GM21529 (cell line): ENCODE data around the gene GFOD1.
"Not testable (repeated sequence)": the region's sequence is repeated elsewhere in the genome, so short reads cannot be mapped to it uniquely, and the experiment has no call there.

Experiments
- ATAC-seq: cut with Tn5 transposase; IDR thresholded peaks from one replicate; pipeline ENCODE4 v1.9.1; 2021; ENCODE audit not compliant: unreplicated experiment

GFOD1 gene

DNA sequence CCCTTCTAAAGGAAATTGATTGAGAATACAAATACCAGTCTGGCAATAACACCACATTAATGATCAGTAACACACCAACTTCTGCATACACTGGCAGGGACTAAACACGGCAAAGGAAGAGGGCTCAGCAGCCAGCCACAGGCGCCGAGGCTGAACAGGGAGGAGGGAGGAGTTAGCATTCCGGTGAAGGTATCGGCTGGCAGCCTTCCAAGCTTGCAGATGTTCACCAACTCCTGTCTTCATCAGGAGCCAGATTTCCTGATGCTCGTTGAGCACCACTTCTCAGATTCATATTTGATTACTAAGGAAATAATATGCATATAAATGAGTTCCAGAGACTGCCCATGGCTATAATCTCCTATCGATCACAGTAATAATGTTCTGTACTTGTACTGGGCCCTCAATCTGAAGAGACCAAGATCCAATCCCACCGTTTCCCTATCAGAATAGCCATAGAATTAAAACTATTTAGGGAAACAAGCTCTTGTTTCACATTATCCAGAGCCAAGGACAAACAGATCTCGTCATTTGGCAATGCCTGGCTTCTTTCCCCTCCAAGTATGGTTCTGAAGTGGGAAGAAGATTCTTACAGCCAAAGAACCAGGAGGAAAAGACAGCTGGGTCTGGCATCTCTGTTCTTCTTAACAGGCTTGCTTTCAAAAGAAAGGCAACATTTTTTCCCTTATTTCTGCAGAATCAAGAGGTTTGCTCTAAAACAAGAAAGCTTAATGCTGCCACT, 42.2 kb downstream of the GFOD1 start:
- no peak for ATAC-seq

DNA sequence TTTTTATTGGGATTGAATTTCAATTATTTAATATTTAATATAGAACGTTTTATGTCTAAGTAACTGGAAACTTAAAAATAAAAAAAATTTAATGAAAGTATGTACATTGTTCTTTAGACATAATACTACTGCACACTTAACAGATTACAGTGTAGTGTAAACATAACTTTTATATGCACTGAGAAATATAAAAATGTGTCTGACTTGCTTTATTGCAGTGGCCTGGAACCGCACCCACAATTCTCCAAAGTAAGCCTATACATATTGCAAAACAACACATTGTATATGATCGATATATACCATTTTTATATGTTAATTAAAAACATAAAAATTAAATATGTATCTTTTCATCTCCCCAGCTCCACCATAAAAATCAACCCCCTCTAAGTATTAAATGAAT, 42.8 kb downstream of the GFOD1 start:
- ATAC-seq = no peak

DNA sequence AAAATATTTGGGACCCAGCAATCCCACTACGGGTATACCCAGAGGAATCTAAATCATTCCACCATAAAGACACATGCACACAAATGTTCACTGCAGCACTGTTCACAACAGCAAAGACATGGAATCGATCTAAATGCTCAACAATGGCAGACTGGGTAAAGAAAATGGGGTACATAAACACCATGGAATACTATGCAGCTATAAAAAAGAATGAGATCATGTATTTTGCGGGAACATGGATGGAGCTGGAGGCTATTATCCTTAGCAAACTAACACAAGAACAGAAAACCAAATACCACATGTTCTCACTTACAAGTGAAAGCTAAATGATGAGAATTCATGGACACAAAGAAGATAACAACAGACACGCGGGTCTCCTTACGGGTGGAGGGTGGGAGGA, 43.4 kb downstream of the GFOD1 start:
- ATAC-seq = not testable (repeated sequence)

DNA sequence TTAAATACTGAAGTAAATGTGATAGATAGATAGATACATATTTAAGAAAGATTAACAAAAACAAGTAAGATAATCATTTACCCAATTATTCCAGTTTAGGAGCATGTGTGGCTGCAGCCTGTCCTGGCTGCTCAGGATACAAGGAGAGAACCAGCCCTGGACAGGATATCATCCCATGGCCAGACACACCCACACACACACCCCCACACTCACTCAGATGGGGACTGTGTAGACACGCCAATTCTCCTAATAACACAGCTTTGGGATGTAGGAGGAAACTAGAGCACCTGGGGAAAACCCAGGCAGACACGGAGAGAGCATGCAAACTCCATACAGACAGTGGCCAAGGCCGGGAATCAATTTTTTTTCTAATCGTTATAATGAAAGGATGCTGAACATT, 45.6 kb downstream of the GFOD1 start:
- no peak for ATAC-seq

DNA sequence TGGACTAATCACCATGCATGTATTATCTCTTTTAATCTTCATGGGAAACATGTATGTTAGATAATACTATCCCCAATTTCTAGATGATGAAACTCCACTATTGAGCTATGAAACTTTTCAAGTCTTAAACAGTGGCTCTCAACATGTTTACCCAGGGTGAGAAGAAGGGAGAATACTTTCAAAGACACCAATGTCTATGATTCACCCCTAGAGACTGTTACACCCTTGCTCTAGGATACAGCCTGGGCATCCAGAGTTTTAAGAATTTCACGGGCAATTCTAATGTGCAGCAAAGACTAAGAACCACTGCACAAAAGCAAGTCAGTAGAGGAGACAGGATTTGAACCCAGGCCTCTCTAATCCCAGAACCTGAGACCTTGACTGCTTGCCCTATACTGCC, 47.8 kb downstream of the GFOD1 start:
- ATAC-seq = no peak

DNA sequence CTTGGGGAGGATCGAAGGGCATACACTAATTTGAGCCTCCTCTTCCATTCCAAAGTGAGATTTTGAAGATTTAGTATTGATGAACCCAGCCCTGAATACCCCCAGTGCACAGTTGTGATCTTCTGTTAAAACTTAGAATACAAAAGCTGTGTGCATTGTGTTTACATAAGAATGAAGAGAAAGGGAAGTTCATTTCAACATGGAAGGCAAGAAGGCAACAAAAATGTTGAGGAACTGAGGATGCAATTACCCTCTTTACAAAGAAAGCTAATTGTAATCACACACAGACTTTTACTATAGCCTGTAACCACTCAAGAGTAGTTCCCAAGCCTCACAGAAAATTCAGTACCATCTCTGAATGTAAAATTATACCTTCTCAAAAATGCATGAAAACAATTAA, 49.3 kb downstream of the GFOD1 start:
- ATAC-seq = no peak

DNA sequence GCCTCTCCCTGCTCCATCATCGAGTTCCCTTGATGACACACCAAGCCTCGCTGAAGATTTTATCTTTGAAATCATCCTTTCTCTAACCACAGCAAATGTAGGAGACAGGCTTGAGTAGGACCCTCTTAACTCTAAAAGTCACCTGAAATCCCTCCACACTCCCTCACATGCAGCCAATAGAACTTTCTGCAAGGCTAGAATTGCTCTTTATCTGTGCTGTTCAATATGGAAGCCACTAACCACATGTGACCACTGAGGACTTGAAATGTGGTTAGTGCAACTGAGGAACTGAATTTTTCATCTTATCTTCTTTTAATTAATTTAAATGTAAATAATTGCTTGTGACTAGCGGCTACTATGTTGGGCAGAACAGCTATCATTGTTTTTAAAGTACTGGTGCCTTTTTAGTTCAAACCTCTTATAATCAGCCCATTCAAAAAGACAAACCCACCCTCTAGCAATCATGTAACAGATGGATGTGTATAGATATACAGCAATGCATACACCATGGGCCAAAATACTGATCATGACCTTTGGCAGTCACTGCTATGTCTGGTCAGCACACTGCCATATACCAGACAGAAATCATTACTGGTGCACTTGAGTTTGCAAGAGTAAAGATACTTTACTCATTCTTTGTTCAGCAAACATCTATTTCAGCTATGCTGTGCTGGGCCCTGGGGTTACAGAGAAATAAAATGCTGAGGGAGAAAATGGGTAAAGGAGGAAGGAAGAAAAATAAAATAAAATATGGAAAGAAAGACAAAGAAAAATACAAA, 50.0 kb downstream of the GFOD1 start:
- no peak for ATAC-seq

DNA sequence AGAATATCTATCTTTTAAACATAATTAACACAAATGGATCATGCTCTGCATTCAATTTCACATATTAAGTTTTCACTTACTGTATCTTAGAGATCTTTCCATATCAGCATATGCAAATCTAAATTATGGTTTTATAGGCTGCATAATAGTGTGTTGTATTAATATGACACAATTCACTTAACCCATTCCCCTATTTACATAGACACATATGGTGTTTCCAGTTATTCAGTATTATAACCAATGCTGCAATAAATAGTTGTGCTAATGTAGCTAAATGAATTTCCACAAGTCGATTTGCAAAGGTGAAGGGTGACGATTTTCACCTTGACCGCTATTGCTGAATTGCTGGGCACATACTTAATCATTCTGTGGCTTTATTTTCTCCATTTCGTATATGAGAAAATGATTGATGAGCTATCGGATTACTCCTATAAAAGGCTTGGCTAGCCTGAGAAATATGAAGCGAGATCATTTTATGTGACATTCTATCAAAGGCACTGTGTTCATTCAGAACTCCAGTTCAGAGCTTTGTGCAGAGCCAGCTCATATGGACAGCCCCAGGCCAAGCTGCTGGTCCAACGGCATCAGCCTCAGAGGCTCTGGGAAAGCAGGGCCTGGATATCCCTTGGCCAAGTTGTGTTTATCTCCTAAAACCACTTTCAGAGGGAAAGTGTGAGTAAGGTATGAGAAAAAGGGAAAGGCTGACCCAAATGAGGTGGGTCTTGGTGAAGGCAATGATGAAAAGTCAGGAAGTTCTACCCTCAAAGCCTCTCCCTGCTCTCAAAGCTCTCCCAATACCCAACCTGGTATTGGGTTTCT, 50.8 kb downstream of the GFOD1 start:
- no peak for ATAC-seq

DNA sequence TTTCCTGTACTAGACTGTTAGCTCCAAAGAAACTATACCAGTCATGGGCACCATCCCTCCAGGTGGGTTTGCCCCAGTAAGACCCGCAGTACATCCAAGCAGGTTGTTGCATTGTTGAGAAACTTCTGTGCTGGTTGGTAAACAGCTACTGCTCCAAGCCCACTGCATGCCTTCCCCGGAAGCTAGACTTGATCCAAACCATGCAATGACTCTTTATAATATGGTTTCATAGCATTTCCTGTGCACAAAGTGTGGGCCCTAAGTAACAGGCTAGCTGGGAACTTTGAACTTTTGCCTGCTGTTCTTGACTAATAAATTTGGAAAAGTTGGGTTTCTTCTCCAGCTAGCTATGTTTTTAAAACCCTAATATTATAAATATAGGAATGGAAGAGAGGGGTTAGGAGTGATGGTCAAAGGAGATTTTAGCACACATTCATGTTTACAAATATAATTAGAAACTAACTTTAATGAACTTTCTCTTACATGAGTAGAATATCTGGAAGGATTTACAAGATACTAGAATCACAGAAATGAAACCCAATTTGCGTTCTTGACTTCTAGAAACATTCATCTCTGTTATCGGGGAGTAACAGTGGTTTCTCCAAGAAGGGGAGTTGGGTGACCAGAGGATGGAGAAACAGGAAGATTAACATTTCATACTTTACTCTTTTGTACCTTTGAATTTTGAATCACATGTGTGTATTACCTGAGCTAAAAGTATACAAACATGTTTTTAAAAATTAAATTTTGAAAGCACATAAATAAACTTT, 51.7 kb downstream of the GFOD1 start:
- ATAC-seq = no peak

DNA sequence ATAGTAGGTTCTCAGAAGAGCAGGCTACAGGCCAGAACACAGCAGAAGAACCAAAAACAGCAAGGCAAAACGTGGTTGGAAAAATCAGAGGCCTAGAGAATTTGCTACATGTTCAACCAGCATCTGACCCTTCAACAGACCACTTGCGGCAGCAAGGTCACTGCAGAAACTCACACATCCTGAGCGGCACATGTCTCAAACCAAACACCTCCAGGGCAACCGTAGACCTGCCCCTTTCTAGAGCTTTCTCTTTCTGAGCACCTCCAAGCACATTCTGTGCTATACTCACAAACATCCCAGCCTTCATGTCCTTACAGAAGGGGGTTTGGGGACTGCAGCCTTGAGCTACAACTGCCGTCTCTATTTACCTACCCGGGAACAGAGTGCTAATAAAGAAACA, 52.6 kb downstream of the GFOD1 start:
- no peak for ATAC-seq

DNA sequence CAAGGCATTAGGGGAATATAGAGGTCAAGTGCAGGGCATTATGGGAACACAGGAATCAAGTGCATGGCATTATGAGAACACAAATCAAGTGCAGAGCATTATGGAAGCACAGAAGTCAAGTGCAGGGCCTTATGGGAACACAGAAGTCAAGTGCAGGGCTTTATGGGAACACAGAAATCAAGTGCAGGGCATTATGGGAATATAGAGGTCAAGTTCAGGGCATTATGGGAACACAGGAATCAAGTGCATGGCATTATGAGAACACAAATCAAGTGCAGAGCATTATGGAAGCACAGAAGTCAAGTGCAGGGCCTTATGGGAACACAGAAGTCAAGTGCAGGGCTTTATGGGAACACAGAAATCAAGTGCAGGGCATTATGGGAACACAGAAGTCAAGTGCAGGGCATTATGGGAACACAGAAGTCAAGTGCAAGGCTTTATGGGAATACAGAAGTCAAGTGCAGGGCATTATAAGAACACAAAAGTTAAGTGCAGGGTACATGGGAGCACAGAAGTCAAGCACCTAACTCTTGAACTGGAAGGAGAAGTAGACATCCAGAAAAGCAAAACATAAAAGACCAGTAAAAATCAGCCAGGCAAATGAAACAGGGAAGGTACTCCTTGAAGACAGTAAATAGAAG, 53.1 kb downstream of the GFOD1 start:
- ATAC-seq = not testable (repeated sequence)

DNA sequence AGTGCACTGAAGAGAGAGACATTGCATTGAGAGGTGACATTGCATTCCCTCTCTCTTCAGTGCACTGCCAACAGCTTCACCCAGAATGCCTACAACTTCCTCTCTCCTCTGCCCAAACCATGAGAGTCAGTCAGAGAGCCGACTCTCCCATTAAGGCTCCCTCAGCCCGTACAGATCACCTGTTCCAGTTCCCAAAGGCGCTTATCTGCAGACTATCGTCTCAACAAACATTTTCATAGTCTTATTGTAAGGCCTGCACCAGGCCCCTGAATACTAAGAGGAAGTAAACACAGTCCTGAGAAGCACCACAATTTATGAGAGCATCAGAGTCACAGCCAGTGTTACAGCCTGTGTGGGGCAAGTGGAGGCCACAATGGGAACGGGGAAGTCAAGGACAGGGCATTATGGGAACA, 53.7 kb downstream of the GFOD1 start:
- no peak for ATAC-seq

DNA sequence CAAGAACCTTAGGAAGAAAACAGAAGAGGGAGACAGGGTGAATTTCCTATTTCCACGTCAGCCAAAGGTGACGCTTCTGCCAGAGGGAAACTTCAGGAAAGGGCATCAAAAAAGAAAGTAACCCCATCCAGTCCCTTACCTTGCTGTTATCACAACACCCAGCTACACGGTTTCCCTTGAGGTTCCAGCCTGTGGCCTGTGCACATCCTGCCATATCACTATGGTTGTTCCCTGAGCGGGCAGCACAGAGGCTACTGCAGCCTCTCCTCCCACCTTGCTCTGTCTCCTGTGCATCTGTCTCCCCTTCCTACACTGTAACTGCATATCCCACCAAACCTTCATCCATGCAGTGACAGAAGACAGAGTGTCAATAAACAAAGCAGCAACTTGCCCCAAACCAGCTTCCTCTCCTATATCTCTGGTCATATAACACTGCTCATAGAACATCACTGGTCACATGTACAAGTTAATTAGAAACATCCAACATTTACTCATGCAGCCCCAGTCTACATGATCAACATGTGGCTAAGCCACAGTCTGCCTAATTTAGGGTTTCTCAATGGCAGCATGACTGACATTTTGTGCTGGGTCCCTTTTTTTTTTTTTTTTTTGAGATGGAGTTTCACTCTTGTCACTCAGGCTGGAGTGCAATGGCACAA, 54.7 kb downstream of the GFOD1 start:
- ATAC-seq = no peak

DNA sequence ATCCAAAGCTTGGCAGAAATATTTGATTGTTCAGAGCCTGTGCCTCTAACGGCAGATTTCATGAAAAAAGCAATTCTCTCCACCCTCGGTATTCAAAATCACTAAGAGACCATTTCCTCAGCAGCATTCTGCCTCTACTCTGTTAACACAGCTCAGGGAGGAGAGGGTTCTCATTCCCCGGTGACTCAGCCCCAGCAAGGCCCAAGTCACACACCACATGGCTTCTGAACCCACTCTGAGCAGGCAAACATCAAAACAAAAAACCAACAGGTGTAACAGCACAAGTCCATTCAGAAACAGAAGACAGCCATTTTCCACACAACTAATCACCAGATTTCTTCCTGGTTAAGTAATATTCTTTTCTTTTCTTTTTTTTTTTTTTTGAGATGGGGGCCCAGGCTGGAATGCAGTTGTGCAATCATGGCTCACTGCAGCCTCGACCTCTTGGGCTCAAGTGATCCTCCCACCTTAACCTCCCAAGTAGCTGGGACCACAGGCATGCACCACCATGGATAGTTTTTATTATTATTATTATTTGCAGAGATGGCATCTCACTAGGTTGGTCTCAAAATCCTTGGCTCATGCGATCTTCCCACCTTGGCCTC, 55.4 kb downstream of the GFOD1 start:
- no peak for ATAC-seq

DNA sequence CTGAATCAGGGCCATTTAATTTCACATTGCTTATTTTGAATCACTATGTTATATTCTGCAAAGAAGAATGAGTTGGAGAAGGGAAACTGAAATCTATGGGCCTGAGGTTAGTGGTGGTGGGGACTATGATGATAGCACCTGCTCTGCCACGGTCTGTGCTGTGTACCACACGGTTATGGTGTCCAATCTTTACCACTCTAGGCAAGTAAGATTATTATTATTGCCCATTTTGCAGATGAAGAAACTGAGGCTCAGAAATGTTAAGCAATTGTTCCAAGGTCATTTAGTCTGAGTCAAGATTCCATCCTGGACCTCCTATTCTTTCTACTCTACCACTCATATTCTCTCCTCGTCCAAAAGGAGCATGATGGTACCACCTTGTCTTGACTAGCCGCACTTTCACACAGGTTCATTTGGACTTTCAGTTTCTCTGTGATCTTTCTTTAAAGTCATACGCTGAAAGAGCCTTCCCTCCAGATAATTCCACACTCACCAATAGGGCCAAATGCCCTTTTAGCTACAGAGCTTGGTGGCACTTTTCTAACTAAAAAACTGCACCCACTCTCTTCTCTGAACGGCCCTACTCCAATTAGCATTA, 56.2 kb downstream of the GFOD1 start:
- ATAC-seq = peak; percentile 16

DNA sequence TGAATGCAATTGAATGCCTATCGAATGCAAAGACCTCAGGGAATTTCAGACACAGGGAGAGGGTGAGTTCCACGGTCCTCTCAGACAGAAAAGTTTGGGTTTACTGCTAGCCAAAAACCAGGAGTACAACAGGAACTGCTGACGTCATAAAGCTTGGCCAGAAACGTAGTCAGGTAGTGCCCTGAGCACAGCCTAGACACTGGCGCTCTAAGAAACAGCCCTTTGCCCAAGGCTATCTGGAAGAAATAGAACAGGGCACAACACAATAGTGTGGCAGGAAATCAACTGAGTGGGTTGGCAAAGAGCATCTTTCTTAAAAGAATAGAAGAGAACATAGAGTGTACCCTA, 58.0 kb downstream of the GFOD1 start:
- no peak for ATAC-seq

DNA sequence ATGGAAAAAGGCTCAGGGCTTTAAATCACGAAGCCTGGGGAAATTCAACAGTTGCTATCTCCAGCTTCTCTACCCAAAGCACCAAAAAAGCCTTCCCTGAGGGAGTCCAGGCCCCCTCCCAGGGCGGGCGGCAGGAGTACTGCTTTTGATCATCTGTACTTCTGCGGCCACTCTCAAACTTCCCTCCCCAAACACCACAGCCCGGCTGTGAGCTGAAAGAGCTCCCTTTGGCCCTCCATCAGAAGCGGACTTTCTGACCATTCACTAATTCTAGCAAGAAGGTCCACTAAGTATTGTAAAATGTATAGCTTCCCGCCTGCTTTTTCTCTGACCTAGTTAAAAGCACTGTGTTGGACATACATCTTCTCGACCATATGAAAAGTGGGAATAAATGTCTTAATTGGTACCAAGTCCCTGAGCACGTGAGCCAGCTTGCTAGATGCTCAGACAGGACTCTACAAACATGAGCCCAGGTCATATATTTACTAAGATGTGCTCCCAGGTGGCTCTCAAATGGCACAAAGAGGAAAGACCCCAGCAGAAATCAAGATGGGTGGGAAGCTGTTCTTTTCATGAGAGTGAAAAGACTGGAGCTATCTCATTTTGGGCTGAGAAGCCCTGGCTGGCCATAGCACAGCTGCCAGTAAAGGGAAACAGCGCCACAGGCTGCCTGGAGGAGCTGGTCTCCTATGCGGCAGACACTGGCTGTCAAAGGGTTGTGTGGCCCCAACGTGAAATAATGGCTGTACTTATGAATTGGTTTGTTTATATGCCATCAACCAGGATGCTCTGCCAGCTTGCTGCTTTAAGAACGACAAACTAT, 58.6 kb downstream of the GFOD1 start:
- ATAC-seq = peak; percentile 32

DNA sequence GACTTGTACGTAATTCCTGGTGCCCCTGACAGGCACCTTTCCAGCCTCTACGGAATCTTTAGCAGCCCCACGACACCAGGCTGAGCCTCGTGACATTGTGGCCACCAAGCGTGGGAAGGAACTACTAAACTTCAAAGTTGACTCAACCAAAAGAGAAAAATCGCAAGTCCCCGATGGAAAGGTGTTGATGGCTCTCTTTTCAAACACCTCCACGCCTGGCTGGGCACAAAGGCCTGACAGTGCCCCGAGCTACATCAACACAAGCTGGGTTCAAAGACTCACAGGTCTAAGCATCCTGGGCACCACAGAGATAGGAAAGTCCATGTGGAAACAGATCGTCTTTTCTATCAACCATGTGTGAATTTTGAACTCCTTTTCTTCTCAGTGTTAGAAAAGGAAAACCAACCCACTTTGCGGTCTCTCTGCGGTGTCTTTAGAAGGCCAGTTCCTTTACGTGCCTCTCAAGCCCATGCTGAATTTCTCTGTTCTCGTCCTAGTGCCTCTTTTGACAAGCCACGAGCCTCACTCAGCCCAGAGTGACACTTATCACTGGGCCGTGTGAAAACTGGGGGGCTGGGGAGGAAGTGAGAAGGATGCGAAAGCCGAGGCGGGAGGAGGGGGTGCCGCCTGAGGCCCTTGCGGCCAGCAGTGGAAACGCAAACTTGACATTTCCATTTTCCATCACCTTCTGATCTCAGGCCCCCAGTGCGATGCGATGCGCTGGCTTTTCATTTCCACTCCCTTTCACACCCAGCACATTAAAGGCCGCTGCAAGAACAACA, 59.4 kb downstream of the GFOD1 start:
- peak; percentile 65 for ATAC-seq
